Peyer's patch (tissue), 4 donors: ENCODE measurements around the gene ARHGAP26. TPM values are rescaled to one million over a fixed set of nuclear protein-coding genes. Genes with fewer than 3 reads are reported as not detected.

ENCODE experiments used
- DNase-seq, 3 donors: peaks; one replicate each; pipeline ENCODE4 v3.0.0-alpha.2; 2017 to 2019
- H3K27ac ChIP-seq, 4 donors: fragments of 200-600 bp; sonication (generic); one replicate each; pipeline ENCODE4 v1.5.1; 2016 to 2019
- H3K27me3 ChIP-seq, 2 donors: fragments of 200-600 bp; sonication (generic); one replicate each; pipeline ENCODE4 v1.5.1; 2019
- H3K36me3 ChIP-seq, 3 donors: fragments of 200-600 bp; sonication (generic); one replicate each; pipeline ENCODE4 v1.5.1; 2016 to 2019
- H3K4me1 ChIP-seq, 4 donors: fragments of 200-600 bp; sonication (generic); one replicate each; pipeline ENCODE4 v1.5.1; 2016 to 2019
- H3K4me3 ChIP-seq, 4 donors: fragments of 200-600 bp; sonication (generic); 1 replicate in 3 of 4; 2 replicates in 1 of 4; pipeline ENCODE4 v1.5.1; 2016 to 2019; ENCODE audit warnings: mild to moderate bottlenecking in 1 of 4
- H3K9me3 ChIP-seq, 4 donors: fragments of 200-600 bp; sonication (generic); one replicate each; pipeline ENCODE4 v1.5.1; 2016 to 2019; ENCODE audit warnings: mild to moderate bottlenecking in 1 of 4
- CTCF ChIP-seq, 6 experiments: fragments of 450-650 bp in 4 of 6; fragments of 200-600 bp in 2 of 6; sonication (generic) in 1 of 6; IDR thresholded peaks; one replicate each; pipeline ENCODE4 v1.5.1; 2017 to 2019; ENCODE audit warnings: antibody characterized with exemption in 6 of 6, mild to moderate bottlenecking in 3 of 6, moderate library complexity in 1 of 6
- POLR2A ChIP-seq, 2 donors: fragments of 450-650 bp; IDR thresholded peaks; one replicate each; pipeline ENCODE4 v1.5.1; 2017; ENCODE audit warnings: antibody characterized with exemption in 2 of 2, mild to moderate bottlenecking in 2 of 2, moderate library complexity in 2 of 2
- total RNA-seq, 4 donors: library from RNA; depleted of rRNA; stranded (reverse); fragments of >200 nt; gene quantifications; one replicate each; pipeline ENCODE4 v1.1.0, GENCODE V29; 2016

Gene ARHGAP26
- total RNA-seq, 4 donors from 2014 or later: 60.1 to 180 (median 126) TPM

GRCh38 chr5:143248391-143248790 lies 478.2 kb downstream of the ARHGAP26 start:
- no peak for TF ChIP-seq CTCF (IDR thresholded peaks at IDR 0.05)
- TF ChIP-seq POLR2A (IDR thresholded peaks at IDR 0.05): no peak
- DNase-seq: no peak
- H3K9me3 ChIP-seq: no peaks in the 10 kb centered on the region
- no peaks in the 10 kb centered on the region for H3K36me3 ChIP-seq
- peak overlapping the region in 2 of 4 donors; percentile 29 to 54 for H3K27ac ChIP-seq
- H3K4me1 ChIP-seq: peaks cover 0 to 8% (median 0%) of the 10 kb centered on the region in 4 donors
- H3K4me3 ChIP-seq: no peak overlapping the region
- H3K27me3 ChIP-seq: no peaks in the 10 kb centered on the region

- H3K27ac ChIP-seq: peak overlapping the region in 2 of 4 donors; percentile 29 to 54
- peaks cover 0 to 8% (median 0%) of the 10 kb centered on the region in 4 donors for H3K4me1 ChIP-seq
- no peaks in the 10 kb centered on the region for H3K9me3 ChIP-seq
- peak in 1 of 3 donors; percentile 64 for DNase-seq
- TF ChIP-seq POLR2A (IDR thresholded peaks at IDR 0.05) (no peak), CTCF (IDR thresholded peaks at IDR 0.05) (no peak)
- no peaks in the 10 kb centered on the region for H3K27me3 ChIP-seq
- H3K36me3 ChIP-seq: no peaks in the 10 kb centered on the region
- H3K4me3 ChIP-seq: no peak overlapping the region
Observed at GRCh38 chr5:143248822-143249579, 478.8 kb downstream of the ARHGAP26 start.

GRCh38 chr5:143249851-143250250 lies 479.7 kb downstream of the ARHGAP26 start:
- no peaks in the 10 kb centered on the region for H3K36me3 ChIP-seq
- H3K27me3 ChIP-seq: no peaks in the 10 kb centered on the region
- no peak for DNase-seq
- peaks cover 0 to 8% (median 0%) of the 10 kb centered on the region in 4 donors for H3K4me1 ChIP-seq
- no peak for TF ChIP-seq POLR2A (IDR thresholded peaks at IDR 0.05)
- no peak for TF ChIP-seq CTCF (IDR thresholded peaks at IDR 0.05)
- no peaks in the 10 kb centered on the region for H3K9me3 ChIP-seq
- H3K4me3 ChIP-seq: no peak overlapping the region
- no peak overlapping the region for H3K27ac ChIP-seq

- TF ChIP-seq POLR2A (IDR thresholded peaks at IDR 0.05): no peak
- Histone ChIP-seq H3K27ac (no peak overlapping the region), H3K27me3 (no peaks in the 10 kb centered on the region), H3K36me3 (no peaks in the 10 kb centered on the region), H3K4me1 (peaks cover 0 to 8% (median 0%) of the 10 kb centered on the region in 4 donors), H3K9me3 (no peaks in the 10 kb centered on the region), H3K4me3 (no peak overlapping the region)
- no peak for DNase-seq
Observed at GRCh38 chr5:143251190-143251589, 481.0 kb downstream of the ARHGAP26 start.

- Histone ChIP-seq H3K27ac (no peak overlapping the region), H3K4me3 (no peak overlapping the region), H3K4me1 (peaks cover 0 to 8% (median 0%) of the 10 kb centered on the region in 4 donors), H3K27me3 (no peaks in the 10 kb centered on the region), H3K36me3 (no peaks in the 10 kb centered on the region), H3K9me3 (no peaks in the 10 kb centered on the region)
- TF ChIP-seq POLR2A (IDR thresholded peaks at IDR 0.05) (no peak), CTCF (IDR thresholded peaks at IDR 0.05) (no peak)
- DNase-seq: no peak
Observed at GRCh38 chr5:143251946-143252345, 481.8 kb downstream of the ARHGAP26 start.

- Histone ChIP-seq H3K27me3 (no peaks in the 10 kb centered on the region), H3K4me1 (no peaks in the 10 kb centered on the region)
- DNase-seq: no peak
Observed at GRCh38 chr5:143254819-143255218, 484.6 kb downstream of the ARHGAP26 start.

More at GRCh38 chr5:143254819-143255218, 484.6 kb downstream of the ARHGAP26 start:
- TF ChIP-seq CTCF (IDR thresholded peaks at IDR 0.05) (no peak), POLR2A (IDR thresholded peaks at IDR 0.05) (no peak)
- no peak overlapping the region for H3K4me3 ChIP-seq
- H3K36me3 ChIP-seq: no peaks in the 10 kb centered on the region
- H3K27ac ChIP-seq: no peak overlapping the region
- no peaks in the 10 kb centered on the region for H3K9me3 ChIP-seq
